A673 (cell line): Measurements from ENCODE around the gene CATSPERZ. TPM values are rescaled to one million over a fixed set of nuclear protein-coding genes. Genes with fewer than 3 reads are reported as not detected.

Experiments used
- BruUV-seq: library from RNA; stranded (reverse); fragments of 400-500 nt; replicated peaks from 2 replicates; lab custom pipeline; 2021; lab: Mats Ljungman, UMichigan
- CTCF ChIA-PET: fragments of 300-600 bp; sonication (Branson Sonifier 250); formaldehyde crosslinking; loops from one replicate; lab custom pipeline; 2022; ENCODE audit warnings: antibody characterized with exemption; lab: Charles Lee
- POLR2A ChIA-PET: fragments of 300-600 bp; sonication (Branson Sonifier 250); formaldehyde crosslinking; loops from one replicate; lab custom pipeline; 2022; ENCODE audit warnings: antibody characterized with exemption; ENCODE audit not compliant: low non-redundant PET; lab: Charles Lee
- DNase-seq: peaks from one replicate; pipeline ENCODE4 v3.0.0-alpha.2; 2015; ENCODE audit warnings: low spot score
- H3K27ac ChIP-seq: fragments of 200-600 bp; sonication (generic); 2 replicates; pipeline ENCODE4 v1.5.1; 2016; ENCODE audit warnings: mixed run types, low read depth, mild to moderate bottlenecking, mixed read lengths, antibody characterized with exemption, low read length; ENCODE audit not compliant: poor library complexity, severe bottlenecking
- H3K27me3 ChIP-seq: fragments of 200-600 bp; sonication (generic); replicated peaks from 2 replicates; pipeline ENCODE4 v1.6.1; 2017; ENCODE audit warnings: mixed run types, low read depth, mild to moderate bottlenecking, mixed read lengths, antibody characterized with exemption, low read length; ENCODE audit not compliant: insufficient read depth, poor library complexity
- H3K36me3 ChIP-seq: fragments of 200-600 bp; sonication (generic); 2 replicates; pipeline ENCODE4 v1.6.1; 2016; ENCODE audit warnings: mixed run types, mild to moderate bottlenecking, mixed read lengths, antibody characterized with exemption, low read length; ENCODE audit not compliant: insufficient read depth, poor library complexity, severe bottlenecking
- H3K4me1 ChIP-seq: fragments of 200-600 bp; sonication (generic); 2 replicates; pipeline ENCODE4 v1.6.1; 2017; ENCODE audit warnings: mixed run types, mild to moderate bottlenecking, mixed read lengths, antibody characterized with exemption, low read length; ENCODE audit not compliant: insufficient read depth, poor library complexity, severe bottlenecking
- H3K4me3 ChIP-seq: fragments of 200-600 bp; sonication (generic); 2 replicates; pipeline ENCODE4 v1.5.1; 2016; ENCODE audit warnings: low read depth, mixed run types, mild to moderate bottlenecking, mixed read lengths, low read length; ENCODE audit not compliant: poor library complexity, severe bottlenecking
- H3K9me3 ChIP-seq: fragments of 200-600 bp; sonication (generic); 2 replicates; pipeline ENCODE4 v1.6.1; 2016; ENCODE audit warnings: mixed run types, low read depth, mild to moderate bottlenecking, mixed read lengths, antibody characterized with exemption, low read length; ENCODE audit not compliant: poor library complexity, severe bottlenecking
- EZH2 ChIP-seq: fragments of 200-600 bp; sonication (generic); IDR thresholded peaks from 2 replicates; pipeline ENCODE4 v1.6.1; 2017; ENCODE audit warnings: borderline replicate concordance, low read depth, mild to moderate bottlenecking, mixed read lengths, antibody characterized with exemption, low read length; ENCODE audit not compliant: poor library complexity, severe bottlenecking
- intact Hi-C: fragments of 100-400 bp; cut with micrococcal nuclease; formaldehyde crosslinking; loops from one replicate; pipeline ENCODE4 v1.10.0; 2022; ENCODE audit not compliant: unreplicated experiment
- total RNA-seq: library from RNA; stranded (reverse); gene quantifications from 2 replicates; pipeline ENCODE4 v1.2.3, GENCODE V29; 2021
- TF ChIP-seq, protein P1 (sequence below): fragments of 300-800, 200-600 bp; sonication (generic); conservative IDR thresholded peaks from 2 replicates; pipeline ENCODE4 v1.5.1; 2017; ENCODE audit warnings: low read depth, mild to moderate bottlenecking, antibody characterized with exemption, low read length, moderate library complexity, mixed read lengths

CATSPERZ gene
- total RNA-seq, 1 experiment from 2014 or later = not detected

- H3K36me3 ChIP-seq = peaks cover 55% of the 10 kb centered on the region
- no peaks in the 10 kb centered on the region for H3K27me3 ChIP-seq
- CTCF ChIA-PET = interaction anchor here (0.5 to 0.7 kb wide), 2 partner anchors 22 to 57 kb away, joined by 3 to 5 read pairs; no protein-coding TSS in a partner anchor
- H3K9me3 ChIP-seq = no peaks in the 10 kb centered on the region
- intact Hi-C loops = no loop called here
- POLR2A ChIA-PET = no interaction called here
- no peak for DNase-seq
- BruUV-seq = no TSS peak
- TF ChIP-seq, protein P1, sequence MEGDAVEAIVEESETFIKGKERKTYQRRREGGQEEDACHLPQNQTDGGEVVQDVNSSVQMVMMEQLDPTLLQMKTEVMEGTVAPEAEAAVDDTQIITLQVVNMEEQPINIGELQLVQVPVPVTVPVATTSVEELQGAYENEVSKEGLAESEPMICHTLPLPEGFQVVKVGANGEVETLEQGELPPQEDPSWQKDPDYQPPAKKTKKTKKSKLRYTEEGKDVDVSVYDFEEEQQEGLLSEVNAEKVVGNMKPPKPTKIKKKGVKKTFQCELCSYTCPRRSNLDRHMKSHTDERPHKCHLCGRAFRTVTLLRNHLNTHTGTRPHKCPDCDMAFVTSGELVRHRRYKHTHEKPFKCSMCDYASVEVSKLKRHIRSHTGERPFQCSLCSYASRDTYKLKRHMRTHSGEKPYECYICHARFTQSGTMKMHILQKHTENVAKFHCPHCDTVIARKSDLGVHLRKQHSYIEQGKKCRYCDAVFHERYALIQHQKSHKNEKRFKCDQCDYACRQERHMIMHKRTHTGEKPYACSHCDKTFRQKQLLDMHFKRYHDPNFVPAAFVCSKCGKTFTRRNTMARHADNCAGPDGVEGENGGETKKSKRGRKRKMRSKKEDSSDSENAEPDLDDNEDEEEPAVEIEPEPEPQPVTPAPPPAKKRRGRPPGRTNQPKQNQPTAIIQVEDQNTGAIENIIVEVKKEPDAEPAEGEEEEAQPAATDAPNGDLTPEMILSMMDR = no peak
- no peak for TF ChIP-seq EZH2
- peaks cover 9% of the 10 kb centered on the region for H3K4me1 ChIP-seq
- H3K4me3 ChIP-seq = no peak overlapping the region
- no peak overlapping the region for H3K27ac ChIP-seq
Measured at GRCh38 chr11:64264371-64264852, 35.7 kb upstream of the CATSPERZ start.

- POLR2A ChIA-PET = no interaction called here
- CTCF ChIA-PET = interaction anchor here (0.7 kb wide), 1 partner anchor 58 kb away, joined by 3 read pairs; no protein-coding TSS in a partner anchor
- TF ChIP-seq EZH2 = no peak
- TF ChIP-seq, protein P1 = no peak
- intact Hi-C loops = no loop called here
- no peaks in the 10 kb centered on the region for H3K9me3 ChIP-seq
- H3K27me3 ChIP-seq = no peaks in the 10 kb centered on the region
- no peak for DNase-seq
- H3K27ac ChIP-seq = no peak overlapping the region
- BruUV-seq = no TSS peak
- peaks cover 9% of the 10 kb centered on the region for H3K4me1 ChIP-seq
- no peak overlapping the region for H3K4me3 ChIP-seq
- H3K36me3 ChIP-seq = peaks cover 44% of the 10 kb centered on the region
Measured at GRCh38 chr11:64265176-64266160, 34.7 kb upstream of the CATSPERZ start.

DNA sequence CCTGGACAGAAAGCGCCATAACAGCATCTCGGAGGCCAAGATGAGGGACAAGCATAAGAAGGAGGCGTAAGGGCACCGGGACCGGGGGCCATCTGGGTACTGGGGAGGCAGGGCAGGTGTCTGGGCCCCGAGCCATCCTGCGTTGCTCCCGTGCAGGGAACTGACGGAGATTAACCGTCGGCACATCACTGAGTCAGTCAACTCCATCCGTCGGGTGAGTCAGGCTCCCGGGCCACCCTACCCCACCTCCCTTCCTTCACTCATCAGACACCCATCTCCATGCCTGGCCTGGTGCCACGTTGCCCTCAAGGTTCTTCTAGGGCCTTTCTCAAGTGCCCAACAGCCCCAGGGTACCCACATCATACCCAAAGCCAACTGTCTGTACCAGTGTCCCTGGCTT is 33.8 kb upstream of the CATSPERZ start:
- no peaks in the 10 kb centered on the region for H3K9me3 ChIP-seq
- DNase-seq = no peak
- CTCF ChIA-PET = no interaction called here
- H3K27ac ChIP-seq = no peak overlapping the region
- no peaks in the 10 kb centered on the region for H3K27me3 ChIP-seq
- no peak overlapping the region for H3K4me3 ChIP-seq
- peaks cover 42% of the 10 kb centered on the region for H3K36me3 ChIP-seq
- intact Hi-C loops = no loop called here
- TF ChIP-seq, protein P1 = no peak
- no peak for TF ChIP-seq EZH2
- peaks cover 9% of the 10 kb centered on the region for H3K4me1 ChIP-seq
- no TSS peak for BruUV-seq
- POLR2A ChIA-PET = no interaction called here
